Measurements from ENCODE around the gene FOXJ3. TPM values are rescaled to one million over a fixed set of nuclear protein-coding genes. Genes with fewer than 3 reads are reported as not detected.

Gene FOXJ3
- total RNA-seq, 4 donors from 2014 or later: 50.2 to 63.1 (median 56.6) TPM

DNA sequence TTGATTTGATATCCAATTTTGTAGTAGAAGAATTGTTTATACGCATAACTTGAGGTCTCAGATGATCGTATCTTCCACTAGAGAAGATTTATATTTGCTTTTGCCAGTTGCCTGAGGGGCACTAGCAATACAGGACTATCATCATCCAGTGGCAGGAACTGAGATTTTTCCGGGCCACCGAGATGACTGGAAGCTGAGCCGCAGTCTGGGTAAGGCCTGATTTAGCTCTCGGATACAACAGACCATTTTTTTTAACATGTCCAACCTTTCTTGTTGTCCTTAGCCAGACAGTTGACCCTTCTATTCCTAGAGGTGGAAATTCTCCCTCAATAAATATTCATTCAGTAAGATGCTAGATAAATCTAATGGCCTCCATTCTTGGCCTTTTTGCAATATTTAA is 207.3 kb downstream of the FOXJ3 start:
- TF ChIP-seq, protein P1, sequence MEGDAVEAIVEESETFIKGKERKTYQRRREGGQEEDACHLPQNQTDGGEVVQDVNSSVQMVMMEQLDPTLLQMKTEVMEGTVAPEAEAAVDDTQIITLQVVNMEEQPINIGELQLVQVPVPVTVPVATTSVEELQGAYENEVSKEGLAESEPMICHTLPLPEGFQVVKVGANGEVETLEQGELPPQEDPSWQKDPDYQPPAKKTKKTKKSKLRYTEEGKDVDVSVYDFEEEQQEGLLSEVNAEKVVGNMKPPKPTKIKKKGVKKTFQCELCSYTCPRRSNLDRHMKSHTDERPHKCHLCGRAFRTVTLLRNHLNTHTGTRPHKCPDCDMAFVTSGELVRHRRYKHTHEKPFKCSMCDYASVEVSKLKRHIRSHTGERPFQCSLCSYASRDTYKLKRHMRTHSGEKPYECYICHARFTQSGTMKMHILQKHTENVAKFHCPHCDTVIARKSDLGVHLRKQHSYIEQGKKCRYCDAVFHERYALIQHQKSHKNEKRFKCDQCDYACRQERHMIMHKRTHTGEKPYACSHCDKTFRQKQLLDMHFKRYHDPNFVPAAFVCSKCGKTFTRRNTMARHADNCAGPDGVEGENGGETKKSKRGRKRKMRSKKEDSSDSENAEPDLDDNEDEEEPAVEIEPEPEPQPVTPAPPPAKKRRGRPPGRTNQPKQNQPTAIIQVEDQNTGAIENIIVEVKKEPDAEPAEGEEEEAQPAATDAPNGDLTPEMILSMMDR (IDR thresholded peaks at IDR 0.05; ENCODE audit: low read depth): no peak

Other genes with a start within 250 kb of the FOXJ3 start
- not detected for gene GUCA2B, start 181.8 kb downstream of the FOXJ3 start, total RNA-seq
- 1 to 10 TPM in 1 of 4 donors, not detected in 3; 1.8 TPM for gene GUCA2A, start 170.5 kb downstream of the FOXJ3 start, total RNA-seq
- under 1 TPM; 0.16 to 0.22 (median 0.18) TPM for gene RIMKLA, start 45.6 kb upstream of the FOXJ3 start, total RNA-seq
- gene ZMYND12, start 120.8 kb upstream of the FOXJ3 start, total RNA-seq: 1 to 10 TPM in 3 of 4 donors, not detected in 1; 3.1 to 7.5 (median 3.7) TPM
- 10 to 100 TPM; 46.3 to 92.4 (median 64.0) TPM for gene PPCS, start 121.3 kb upstream of the FOXJ3 start, total RNA-seq
- gene CCDC30, start 128.1 kb upstream of the FOXJ3 start, total RNA-seq: 1 to 10 TPM; 1.9 to 3.9 (median 2.3) TPM